NT2/D1 (cell line): ENCODE measurements around the gene SPHK1.

Source experiments
- SUZ12 ChIP-seq: IDR thresholded peaks from 2 replicates; pipeline ENCODE4 v1.6.1; 2011; ENCODE audit not compliant: insufficient read length, insufficient read depth; ENCODE audit errors: extremely low read depth
- YY1 ChIP-seq: IDR thresholded peaks from 2 replicates; pipeline ENCODE4 v1.6.1; 2011; ENCODE audit not compliant: insufficient read length, insufficient read depth
- ZNF274 ChIP-seq: IDR thresholded peaks from 2 replicates; pipeline ENCODE4 v1.6.1; 2011; ENCODE audit warnings: mild to moderate bottlenecking, low read depth, low read length

DNA sequence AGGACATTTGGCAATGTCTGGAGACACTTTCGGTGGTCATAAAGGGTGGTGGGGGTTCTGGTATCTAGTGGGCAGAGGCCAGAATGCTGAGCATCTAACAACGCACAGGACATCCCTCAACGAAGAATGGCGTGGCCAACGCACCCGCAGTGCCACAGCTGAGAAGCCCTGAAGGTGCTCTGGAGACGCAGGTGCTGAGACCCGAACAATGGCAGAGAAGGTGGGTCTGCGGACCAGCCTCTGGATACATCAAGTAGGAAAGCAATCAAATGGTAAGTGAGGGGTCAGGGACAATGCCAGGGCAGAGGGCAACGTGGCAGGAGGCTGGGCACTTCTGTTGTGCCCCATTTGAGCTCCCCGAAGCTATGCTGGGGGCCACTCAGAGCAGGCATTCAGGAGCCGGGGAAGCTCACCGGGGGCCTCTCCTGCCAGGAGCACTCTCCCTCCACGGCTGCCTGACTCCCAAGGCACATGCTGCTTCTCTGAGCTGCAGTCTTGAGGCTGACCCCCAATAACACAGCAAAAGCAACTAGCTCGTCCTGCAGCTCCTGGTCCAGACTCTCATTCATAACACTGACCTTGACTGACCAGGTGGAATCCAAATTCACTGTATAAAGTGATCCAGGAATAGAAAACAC lies 26.0 kb downstream of the SPHK1 start:
- no peak for TF ChIP-seq ZNF274
- no peak for TF ChIP-seq YY1
- TF ChIP-seq SUZ12, result no peak
